ENCODE data around the gene SATB1. TPM values are rescaled to one million over a fixed set of nuclear protein-coding genes. Genes with fewer than 3 reads are reported as not detected.

Gene SATB1
- total RNA-seq, 1 experiment from 2014 or later = 28.7 TPM

GRCh38 chr3:18351823-18352744 is 73.1 kb downstream of the SATB1 start:
- CTCF ChIA-PET = no interaction called here
- H3K36me3 ChIP-seq (ENCODE audit: low read depth) = 0 out of 2 replicates have a peak, but pooled peaks cover 3% of the 10 kb centered on the region
- POLR2A ChIA-PET (ENCODE audit: unreplicated experiment) = interaction anchor here (0.6 kb wide), 1 partner anchor 21 kb away, joined by 3 read pairs; no protein-coding TSS in a partner anchor
- no peaks in the 10 kb centered on the region for H4K20me1 ChIP-seq (ENCODE audit: insufficient read depth)
- no peak overlapping the region for H3K4me3 ChIP-seq
- H3K27ac ChIP-seq = no peak overlapping the region
- no peaks in the 10 kb centered on the region for H3K4me1 ChIP-seq (replicated peaks; ENCODE audit: insufficient read depth)
- TF ChIP-seq EZH2 (IDR thresholded peaks at IDR 0.05; ENCODE audit: low read depth) (no peak), CTCF (conservative IDR thresholded peaks at IDR 0.05) (no peak)
- no peaks in the 10 kb centered on the region for H3K9me2 ChIP-seq (ENCODE audit: insufficient read depth)
- no peaks in the 10 kb centered on the region for H3K79me2 ChIP-seq (ENCODE audit: low read depth)
- H3K27me3 ChIP-seq (ENCODE audit: insufficient read depth, low read depth) = no peaks in the 10 kb centered on the region
- BruUV-seq (replicated peaks) = no TSS peak
- intact Hi-C loops (cut with micrococcal nuclease; ENCODE audit: unreplicated experiment) = no loop called here
- no peaks in the 10 kb centered on the region for H3F3A ChIP-seq (ENCODE audit: insufficient read depth, low read depth)
- H3K9me3 ChIP-seq (ENCODE audit: insufficient read depth, low read depth) = no peaks in the 10 kb centered on the region
- no peak overlapping the region for H2AFZ ChIP-seq
- no peak overlapping the region for H3K4me2 ChIP-seq
- no peak for DNase-seq

GRCh38 chr3:18351069-18351628 is 74.0 kb downstream of the SATB1 start:
- Histone ChIP-seq H3K27me3 (ENCODE audit: insufficient read depth, low read depth) (no peaks in the 10 kb centered on the region), H3F3A (ENCODE audit: insufficient read depth, low read depth) (no peaks in the 10 kb centered on the region), H3K4me1 (replicated peaks; ENCODE audit: insufficient read depth) (no peaks in the 10 kb centered on the region), H2AFZ (no peak overlapping the region), H3K79me2 (ENCODE audit: low read depth) (no peaks in the 10 kb centered on the region), H4K20me1 (ENCODE audit: insufficient read depth) (no peaks in the 10 kb centered on the region), H3K36me3 (ENCODE audit: low read depth) (0 out of 2 replicates have a peak, but pooled peaks cover 3% of the 10 kb centered on the region), H3K4me3 (no peak overlapping the region), H3K9me2 (ENCODE audit: insufficient read depth) (no peaks in the 10 kb centered on the region), H3K9me3 (ENCODE audit: insufficient read depth, low read depth) (no peaks in the 10 kb centered on the region), H3K27ac (no peak overlapping the region), H3K4me2 (no peak overlapping the region)
- intact Hi-C loops (cut with micrococcal nuclease; ENCODE audit: unreplicated experiment) = no loop called here
- ChIA-PET POLR2A (ENCODE audit: unreplicated experiment) (no interaction called here), CTCF (no interaction called here)
- BruUV-seq (replicated peaks) = no TSS peak
- no peak for TF ChIP-seq CTCF (conservative IDR thresholded peaks at IDR 0.05)
- TF ChIP-seq EZH2 (IDR thresholded peaks at IDR 0.05; ENCODE audit: low read depth) = no peak
- DNase-seq = no peak

- Histone ChIP-seq H4K20me1 (ENCODE audit: insufficient read depth) (no peaks in the 10 kb centered on the region), H3K4me2 (no peak overlapping the region), H3K27ac (no peak overlapping the region), H3K9me2 (ENCODE audit: insufficient read depth) (no peaks in the 10 kb centered on the region), H3K4me3 (no peak overlapping the region), H3K36me3 (ENCODE audit: low read depth) (0 out of 2 replicates have a peak, but pooled peaks cover 3% of the 10 kb centered on the region), H3F3A (ENCODE audit: insufficient read depth, low read depth) (no peaks in the 10 kb centered on the region), H3K4me1 (replicated peaks; ENCODE audit: insufficient read depth) (no peaks in the 10 kb centered on the region), H3K27me3 (ENCODE audit: insufficient read depth, low read depth) (no peaks in the 10 kb centered on the region), H3K9me3 (ENCODE audit: insufficient read depth, low read depth) (no peaks in the 10 kb centered on the region), H2AFZ (no peak overlapping the region), H3K79me2 (ENCODE audit: low read depth) (no peaks in the 10 kb centered on the region)
- no TSS peak for BruUV-seq (replicated peaks)
- intact Hi-C loops (cut with micrococcal nuclease; ENCODE audit: unreplicated experiment) = no loop called here
- CTCF ChIA-PET = no interaction called here
- DNase-seq = no peak
- TF ChIP-seq CTCF (conservative IDR thresholded peaks at IDR 0.05) = no peak
- TF ChIP-seq EZH2 (IDR thresholded peaks at IDR 0.05; ENCODE audit: low read depth) = no peak
- POLR2A ChIA-PET (ENCODE audit: unreplicated experiment) = no interaction called here
Measured at GRCh38 chr3:18349197-18349798, 75.8 kb downstream of the SATB1 start.

Data from PC-9 (cell line).